B cell (primary cell): ENCODE measurements around the gene ARHGEF39. TPM values are rescaled to one million over a fixed set of nuclear protein-coding genes. Genes with fewer than 3 reads are reported as not detected.

Experiments
- ATAC-seq: fragments of 200-7000 bp; cut with Tn5 transposase; one replicate; pipeline ENCODE4 v1.10.0; 2021; ENCODE audit warnings: low read depth, mild to moderate bottlenecking, moderate number of reproducible peaks, moderate library complexity
- CTCF ChIA-PET: fragments of 350-600 bp; sonication (Branson Sonifier 250); formaldehyde crosslinking; loops from one replicate; lab custom pipeline; 2021; ENCODE audit warnings: antibody characterized with exemption, inconsistent platforms; lab: Charles Lee
- POLR2A ChIA-PET: fragments of 350-600 bp; sonication (Branson Sonifier 250); formaldehyde crosslinking; loops from one replicate; lab custom pipeline; 2021; ENCODE audit warnings: antibody characterized with exemption; lab: Charles Lee
- DNase-seq: peaks from one replicate; pipeline ENCODE4 v3.0.0; 2013
- H2AFZ ChIP-seq: 2 replicates; pipeline ENCODE4 v1.6.1; 2012; ENCODE audit warnings: mild to moderate bottlenecking, low read depth, low read length; ENCODE audit not compliant: insufficient read depth, poor library complexity, severe bottlenecking
- H3K27ac ChIP-seq, 2 donors: 1 replicate in 1 of 2; 2 replicates in 1 of 2; pipeline ENCODE4 v1.5.1; 2012 to 2013; ENCODE audit warnings: low read length in 2 of 2, mild to moderate bottlenecking in 2 of 2, moderate library complexity in 1 of 2
- H3K27me3 ChIP-seq, 4 experiments: fragments of 200-600 bp in 1 of 4; sonication (generic) in 1 of 4; replicated peaks in 1 of 4; 1 replicate in 2 of 4; 2 replicates in 2 of 4; pipeline versions ENCODE4 v1.6.1 to v1.7.0; 2013 to 2016; ENCODE audit warnings: low read length in 3 of 4, mild to moderate bottlenecking in 2 of 4, mixed read lengths in 1 of 4, moderate library complexity in 1 of 4; ENCODE audit not compliant: insufficient read depth in 4 of 4, control insufficient read depth in 3 of 4; ENCODE audit errors: control extremely low read depth in 1 of 4
- H3K36me3 ChIP-seq, 2 experiments: replicated peaks in 1 of 2; 1 replicate in 1 of 2; 2 replicates in 1 of 2; pipeline versions ENCODE4 v1.6.1 to v1.7.1; 2013; ENCODE audit warnings: low read length in 1 of 2; ENCODE audit not compliant: insufficient read depth in 2 of 2, control insufficient read depth in 1 of 2; ENCODE audit errors: control extremely low read depth in 1 of 2, extremely low read depth in 1 of 2
- H3K4me1 ChIP-seq, 2 donors: fragments of 200-600 bp in 1 of 2; sonication (generic) in 1 of 2; 1 replicate in 1 of 2; 2 replicates in 1 of 2; pipeline versions ENCODE4 v1.5.1 to v1.6.1; 2013 to 2017; ENCODE audit warnings: low read length in 2 of 2; ENCODE audit not compliant: control insufficient read depth in 2 of 2, insufficient read depth in 2 of 2
- H3K4me2 ChIP-seq: replicated peaks from 2 replicates; pipeline ENCODE3; 2012; ENCODE audit warnings: mild to moderate bottlenecking, low read depth, low read length; ENCODE audit not compliant: poor library complexity, severe bottlenecking
- H3K4me3 ChIP-seq, 5 experiments: fragments of 200-600 bp in 1 of 5; sonication (generic) in 1 of 5; 1 replicate in 3 of 5; 2 replicates in 2 of 5; pipeline versions ENCODE4 v1.5.1 to v1.7.0; 2011 to 2016; ENCODE audit warnings: low read length in 4 of 5, mild to moderate bottlenecking in 4 of 5, low read depth in 2 of 5, control low read depth in 1 of 5, moderate library complexity in 1 of 5; ENCODE audit not compliant: insufficient read depth in 1 of 5; ENCODE audit errors: control extremely low read depth in 1 of 5, extremely low read depth in 1 of 5
- H3K79me2 ChIP-seq: fragments of 200-600 bp; sonication (generic); one replicate; pipeline ENCODE4 v1.6.0; 2016; ENCODE audit warnings: low read length; ENCODE audit not compliant: control insufficient read depth, insufficient read depth
- H3K9ac ChIP-seq: fragments of 200-600 bp; sonication (generic); 2 replicates; pipeline ENCODE4 v1.6.1; 2017; ENCODE audit warnings: mild to moderate bottlenecking, low read length, moderate library complexity
- H3K9me3 ChIP-seq, 3 donors: one replicate each; pipeline versions ENCODE4 v1.6.1 to v1.7.1; 2013; ENCODE audit warnings: low read length in 2 of 3; ENCODE audit not compliant: control insufficient read depth in 2 of 3, insufficient read depth in 1 of 3; ENCODE audit errors: control extremely low read depth in 1 of 3
- H4K20me1 ChIP-seq: 2 replicates; pipeline ENCODE4 v1.6.0; 2012; ENCODE audit warnings: mild to moderate bottlenecking, low read length; ENCODE audit not compliant: insufficient read depth, control insufficient read depth, poor library complexity, severe bottlenecking
- H3K27ac Mint-ChIP-seq: one replicate; pipeline ENCODE4 v1.8.0; 2021; ENCODE audit warnings: mixed read lengths
- H3K27me3 Mint-ChIP-seq: one replicate; pipeline ENCODE4 v1.8.0; 2021; ENCODE audit warnings: mixed read lengths
- H3K4me1 Mint-ChIP-seq: one replicate; pipeline ENCODE4 v1.8.0; 2021; ENCODE audit warnings: mixed read lengths
- H3K4me3 Mint-ChIP-seq: one replicate; pipeline ENCODE4 v1.8.0; 2021; ENCODE audit warnings: mixed read lengths
- H3K9me3 Mint-ChIP-seq: one replicate; pipeline ENCODE4 v1.8.0; 2022; ENCODE audit warnings: mixed read lengths; ENCODE audit not compliant: insufficient read depth
- CTCF ChIP-seq: fragments of 200-600 bp; IDR thresholded peaks from one replicate; pipeline ENCODE4 v1.8.0; 2022; ENCODE audit warnings: antibody characterized with exemption, mild to moderate bottlenecking
- EZH2 ChIP-seq: IDR thresholded peaks from 2 replicates; pipeline ENCODE4 v1.6.1; 2012; ENCODE audit warnings: borderline replicate concordance, low read depth, mild to moderate bottlenecking, moderate library complexity, low read length; ENCODE audit not compliant: insufficient read depth, poor library complexity, severe bottlenecking
- WGBS: methylation state at CpG from one replicate; pipeline ENCODE4 v1.1.5; 2013; ENCODE audit warnings: missing lambda C conversion rate; ENCODE audit not compliant: insufficient coverage; 5-methylcytosine and 5-hydroxymethylcytosine counted together
- intact Hi-C: fragments of 100-400 bp; cut with micrococcal nuclease; formaldehyde crosslinking; loops from one replicate; pipeline ENCODE4 v1.10.0; 2022
- polyA plus RNA-seq: library from polyadenylated mRNA; depleted of rRNA; stranded (reverse); fragments of >200 nt; gene quantifications from 2 replicates; pipeline ENCODE4 v1.2.3, GENCODE V29; 2012
- total RNA-seq, 2 donors: library from RNA; stranded (reverse); fragments of 120-200 nt in 1 of 2; gene quantifications; 1 replicate in 1 of 2; 2 replicates in 1 of 2; pipeline versions ENCODE4 v1.2.3 to v1.2.4, GENCODE V29; 2013 to 2022

The ARHGEF39 gene
- total and polyA plus RNA-seq, 2 donors (not counting 1 experiment from before 2014, with no cell fraction given), result 0.40 to 0.62 TPM

DNA sequence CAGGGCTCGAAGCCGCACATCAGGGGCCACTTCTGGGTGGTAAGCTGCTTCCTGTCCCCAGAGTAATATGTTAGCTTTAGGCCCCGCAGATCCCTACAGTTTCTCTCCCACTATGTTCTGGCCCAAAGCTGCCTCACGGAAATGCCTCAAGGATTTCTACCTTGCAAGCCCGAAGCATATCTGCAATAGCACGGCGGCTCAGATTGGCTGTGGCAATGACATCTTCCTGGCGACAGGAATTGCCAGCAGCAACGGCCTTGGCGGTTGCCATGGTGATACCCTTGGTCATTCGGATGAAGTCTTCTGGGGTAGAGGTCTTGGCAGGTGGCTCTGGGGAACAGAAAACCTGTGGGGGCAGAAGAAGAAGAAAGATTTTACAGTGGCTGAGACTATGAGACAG, 35.0 kb upstream of the ARHGEF39 start:
- H3K4me3 ChIP-seq, result no peak overlapping the region
- WGBS, result 100% methylated on average over 11 of the region's 11 CpGs
- ATAC-seq (no peak), DNase-seq (no peak)
- Mint-ChIP-seq H3K4me3 (no peak overlapping the region), H3K4me1 (peaks cover 8% of the 10 kb centered on the region), H3K9me3 (no peaks in the 10 kb centered on the region), H3K27me3 (no peaks in the 10 kb centered on the region), H3K27ac (no peak overlapping the region)
- H3K4me2 ChIP-seq, result no peak overlapping the region
- H3K27ac ChIP-seq, result no peak overlapping the region
- TF ChIP-seq EZH2, result no peak
- TF ChIP-seq CTCF, result no peak
- POLR2A ChIA-PET, result no interaction called here
- H2AFZ ChIP-seq, result no peak overlapping the region
- no peaks in the 10 kb centered on the region for H3K27me3 ChIP-seq
- CTCF ChIA-PET, result interaction anchor here (7.9 to 8.8 kb wide), 2 partner anchors 29 to 39 kb away, joined by 115 to 140 read pairs; partner anchors contain the start of genes ARHGEF39, CCDC107, CREB3 and RMRP
- H3K36me3 ChIP-seq, result peaks cover 4 to 90% of the 10 kb centered on the region in 2 experiments
- peaks cover 8% of the 10 kb centered on the region for H4K20me1 ChIP-seq
- intact Hi-C loops, result no loop called here
- no peaks in the 10 kb centered on the region for H3K9me3 ChIP-seq
- H3K9ac ChIP-seq, result no peak overlapping the region
- peaks cover 0 to 7% of the 10 kb centered on the region in 2 donors for H3K4me1 ChIP-seq
- H3K79me2 ChIP-seq, result no peaks in the 10 kb centered on the region

DNA sequence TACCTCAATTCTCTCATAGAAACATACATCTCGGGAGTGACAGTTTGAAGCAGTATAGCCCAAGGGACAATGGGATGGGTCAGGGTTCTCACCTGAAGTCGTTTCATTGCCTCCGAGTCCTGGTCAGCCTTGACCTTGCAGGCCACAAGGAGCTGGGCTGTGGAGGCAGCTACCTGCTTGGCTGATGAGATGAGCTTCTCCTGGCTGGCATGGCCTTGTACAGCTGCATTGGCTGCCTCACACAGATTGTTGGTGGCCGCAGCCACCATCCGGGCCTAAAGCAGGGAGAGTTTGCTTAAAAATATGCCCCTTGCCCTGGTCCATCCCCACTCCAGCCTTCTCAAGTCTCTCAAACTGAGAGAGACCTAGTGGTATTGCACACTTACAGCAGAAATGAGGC, 33.2 kb upstream of the ARHGEF39 start:
- no peak overlapping the region for H3K9ac ChIP-seq
- Mint-ChIP-seq H3K4me1 (peaks cover 8% of the 10 kb centered on the region), H3K9me3 (no peaks in the 10 kb centered on the region), H3K27me3 (no peaks in the 10 kb centered on the region), H3K4me3 (no peak overlapping the region), H3K27ac (no peak overlapping the region)
- H3K4me1 ChIP-seq, result peaks cover 0 to 7% of the 10 kb centered on the region in 2 donors
- H2AFZ ChIP-seq, result no peak overlapping the region
- no peaks in the 10 kb centered on the region for H3K9me3 ChIP-seq
- 98% methylated on average over 5 of the region's 5 CpGs for WGBS
- peaks cover 7% of the 10 kb centered on the region for H4K20me1 ChIP-seq
- DNase-seq (no peak), ATAC-seq (no peak)
- no peak overlapping the region for H3K27ac ChIP-seq
- H3K27me3 ChIP-seq, result no peaks in the 10 kb centered on the region
- no peak for TF ChIP-seq CTCF
- no peak for TF ChIP-seq EZH2
- H3K79me2 ChIP-seq, result no peaks in the 10 kb centered on the region
- ChIA-PET CTCF (interaction anchor here (0.7 to 10.0 kb wide), 10 partner anchors 13 to 184 kb away, joined by 3 to 195 read pairs (median 50); partner anchors contain the start of genes ARHGEF39, CCDC107, CREB3 and RMRP), POLR2A (interaction anchor here (1.0 kb wide), 1 partner anchor 40 kb away, joined by 4 read pairs; the partner anchor contains the start of genes CCDC107 and RMRP)
- H3K36me3 ChIP-seq, result peaks cover 1 to 72% of the 10 kb centered on the region in 2 experiments
- intact Hi-C loops, result no loop called here
- no peak overlapping the region for H3K4me2 ChIP-seq
- no peak overlapping the region for H3K4me3 ChIP-seq
